HCT116 (cell line): ENCODE measurements around the gene HTRA3. TPM values are rescaled to one million over a fixed set of nuclear protein-coding genes. Genes with fewer than 3 reads are reported as not detected.

Source experiments
- ATAC-seq: fragments of 200-7000 bp; cut with Tn5 transposase; 2 replicates; pipeline ENCODE4 v1.9.1; 2020; ENCODE audit warnings: mild to moderate bottlenecking, moderate library complexity
- BruUV-seq: library from RNA; stranded (reverse); fragments of 400-500 nt; replicated peaks from 2 replicates; lab custom pipeline; 2021; lab: Mats Ljungman, UMichigan
- CTCF ChIA-PET: fragments of 300-600 bp; sonication (Branson Sonifier 250); formaldehyde crosslinking; loops from one replicate; lab custom pipeline; 2021; ENCODE audit warnings: antibody characterized with exemption; lab: Charles Lee
- POLR2A ChIA-PET: fragments of 300-600, 350-600 bp; sonication (Branson Sonifier 250); formaldehyde crosslinking; loops from one replicate; lab custom pipeline; 2021; ENCODE audit warnings: antibody characterized with exemption; lab: Charles Lee
- RAD21 ChIA-PET, 2 experiments: fragments of 300-600 bp; sonication (Branson Sonifier 250); formaldehyde crosslinking; loops; one replicate each; lab custom pipeline; 2023; ENCODE audit warnings: low total read pairs in 2 of 2; ENCODE audit not compliant: uncharacterized antibody in 2 of 2, unreplicated experiment in 2 of 2, low non-redundant PET in 1 of 2; lab: Charles Lee
- DNase-seq: peaks from one replicate; pipeline ENCODE4 v3.0.0-alpha.2; 2010; ENCODE audit warnings: low read depth, low spot score
- H2AFZ ChIP-seq: fragments of 200-600 bp; shearing (Covaris generic), sonication (generic); 2 replicates; pipeline ENCODE4 v1.6.1; 2017; ENCODE audit warnings: low read depth, mixed run types, mixed read lengths, antibody characterized with exemption, low read length; ENCODE audit not compliant: poor library complexity, severe bottlenecking
- H3K27ac ChIP-seq: 2 replicates; pipeline ENCODE4 v1.5.1; 2012; ENCODE audit warnings: low read depth, low read length
- H3K27me3 ChIP-seq: fragments of 200-600 bp; sonication (generic); 2 replicates; pipeline ENCODE4 v1.6.1; 2016; ENCODE audit warnings: mixed run types, low read length, mixed read lengths; ENCODE audit not compliant: insufficient read depth
- H3K36me3 ChIP-seq, 2 experiments: fragments of 200-500 bp in 1 of 2; fragments of 200-600 bp in 1 of 2; sonication (Bioruptor generic) in 1 of 2; sonication (generic) in 1 of 2; 2 replicates each; pipeline versions ENCODE4 v1.5.1 to v1.6.1; 2014 to 2016; ENCODE audit warnings: low read length in 2 of 2, inconsistent platforms in 1 of 2, mixed read lengths in 1 of 2, mixed run types in 1 of 2; ENCODE audit not compliant: insufficient read depth in 2 of 2, control insufficient read depth in 1 of 2
- H3K4me1 ChIP-seq, 2 experiments: fragments of 200-600 bp in 1 of 2; sonication (generic) in 1 of 2; 2 replicates each; pipeline versions ENCODE4 v1.5.1 to v1.6.1; 2012 to 2017; ENCODE audit warnings: low read length in 2 of 2, inconsistent platforms in 1 of 2, mild to moderate bottlenecking in 1 of 2, mixed read lengths in 1 of 2, mixed run types in 1 of 2, moderate library complexity in 1 of 2; ENCODE audit not compliant: insufficient read depth in 2 of 2, control insufficient read depth in 1 of 2
- H3K4me2 ChIP-seq: fragments of 200-600 bp; sonication (generic); 2 replicates; pipeline ENCODE4 v1.6.1; 2017; ENCODE audit warnings: mixed run types, low read length, mixed read lengths
- H3K4me3 ChIP-seq, 2 experiments: fragments of 200-600 bp in 1 of 2; sonication (generic) in 1 of 2; replicated peaks in 1 of 2; 2 replicates each; pipeline ENCODE4 v1.5.1; 2011 to 2016; ENCODE audit warnings: low read length in 2 of 2, control low read depth in 1 of 2, low read depth in 1 of 2, mild to moderate bottlenecking in 1 of 2, mixed read lengths in 1 of 2, mixed run types in 1 of 2
- H3K79me2 ChIP-seq: fragments of 200-600 bp; sonication (generic); 2 replicates; pipeline ENCODE4 v1.6.1; 2017; ENCODE audit warnings: mild to moderate bottlenecking, mixed run types, low read length, moderate library complexity, mixed read lengths; ENCODE audit not compliant: insufficient read depth
- H3K9ac ChIP-seq: fragments of 200-600 bp; sonication (generic); 2 replicates; pipeline ENCODE4 v1.6.1; 2016; ENCODE audit warnings: low read length, mixed read lengths
- H3K9me2 ChIP-seq: fragments of 200-600 bp; sonication (generic), shearing (Covaris generic); 2 replicates; pipeline ENCODE4 v1.6.1; 2017; ENCODE audit warnings: mixed run types, mild to moderate bottlenecking, moderate library complexity; ENCODE audit not compliant: insufficient read depth
- H3K9me3 ChIP-seq, 2 experiments: fragments of 200-500 bp in 1 of 2; fragments of 200-600 bp in 1 of 2; sonication (Bioruptor generic) in 1 of 2; sonication (generic) in 1 of 2; 2 replicates each; pipeline ENCODE4 v1.6.1; 2014 to 2017; ENCODE audit warnings: low read length in 2 of 2, mixed read lengths in 2 of 2, inconsistent platforms in 1 of 2, low read depth in 1 of 2, mild to moderate bottlenecking in 1 of 2, mixed run types in 1 of 2, moderate library complexity in 1 of 2; ENCODE audit not compliant: control insufficient read depth in 1 of 2, insufficient read depth in 1 of 2
- H4K20me1 ChIP-seq: fragments of 200-600 bp; sonication (generic), shearing (Covaris generic); 2 replicates; pipeline ENCODE4 v1.6.1; 2017; ENCODE audit warnings: mixed run types, mild to moderate bottlenecking, moderate library complexity; ENCODE audit not compliant: insufficient read depth
- CBX3 ChIP-seq: IDR thresholded peaks from 2 replicates; pipeline ENCODE4 v1.6.1; 2012; ENCODE audit warnings: low read depth
- CEBPB ChIP-seq: IDR thresholded peaks from 2 replicates; pipeline ENCODE4 v1.6.1; 2012; ENCODE audit warnings: low read depth
- FOSL1 ChIP-seq: IDR thresholded peaks from 2 replicates; pipeline ENCODE4 v1.6.1; 2012; ENCODE audit warnings: low read depth
- MAX ChIP-seq: IDR thresholded peaks from 2 replicates; pipeline ENCODE4 v1.6.1; 2012
- POLR2AphosphoS5 ChIP-seq: IDR thresholded peaks from 2 replicates; pipeline ENCODE4 v1.6.1; 2011; ENCODE audit warnings: mild to moderate bottlenecking, low read depth, low read length, moderate library complexity
- SP1 ChIP-seq: IDR thresholded peaks from 2 replicates; pipeline ENCODE4 v1.6.1; 2012; ENCODE audit warnings: low read depth
- YY1 ChIP-seq: IDR thresholded peaks from 2 replicates; pipeline ENCODE4 v1.6.1; 2011; ENCODE audit warnings: low read length, low read depth, moderate library complexity, mild to moderate bottlenecking; ENCODE audit not compliant: insufficient replicate concordance; ENCODE audit errors: extremely low read depth
- ZBTB33 ChIP-seq: IDR thresholded peaks from 2 replicates; pipeline ENCODE4 v1.6.1; 2011; ENCODE audit warnings: mild to moderate bottlenecking, low read length, moderate library complexity; ENCODE audit not compliant: insufficient replicate concordance; ENCODE audit errors: extremely low read depth
- intact Hi-C: fragments of 100-400 bp; cut with micrococcal nuclease; formaldehyde crosslinking; loops from 2 replicates; pipeline ENCODE4 v1.10.0; 2022
- total RNA-seq: library from RNA; stranded (reverse); gene quantifications from one replicate; pipeline ENCODE4 v1.2.1, GENCODE V29; 2021; ENCODE audit not compliant: unreplicated experiment

Gene HTRA3
- total RNA-seq, 1 experiment from 2014 or later: not detected

DNA sequence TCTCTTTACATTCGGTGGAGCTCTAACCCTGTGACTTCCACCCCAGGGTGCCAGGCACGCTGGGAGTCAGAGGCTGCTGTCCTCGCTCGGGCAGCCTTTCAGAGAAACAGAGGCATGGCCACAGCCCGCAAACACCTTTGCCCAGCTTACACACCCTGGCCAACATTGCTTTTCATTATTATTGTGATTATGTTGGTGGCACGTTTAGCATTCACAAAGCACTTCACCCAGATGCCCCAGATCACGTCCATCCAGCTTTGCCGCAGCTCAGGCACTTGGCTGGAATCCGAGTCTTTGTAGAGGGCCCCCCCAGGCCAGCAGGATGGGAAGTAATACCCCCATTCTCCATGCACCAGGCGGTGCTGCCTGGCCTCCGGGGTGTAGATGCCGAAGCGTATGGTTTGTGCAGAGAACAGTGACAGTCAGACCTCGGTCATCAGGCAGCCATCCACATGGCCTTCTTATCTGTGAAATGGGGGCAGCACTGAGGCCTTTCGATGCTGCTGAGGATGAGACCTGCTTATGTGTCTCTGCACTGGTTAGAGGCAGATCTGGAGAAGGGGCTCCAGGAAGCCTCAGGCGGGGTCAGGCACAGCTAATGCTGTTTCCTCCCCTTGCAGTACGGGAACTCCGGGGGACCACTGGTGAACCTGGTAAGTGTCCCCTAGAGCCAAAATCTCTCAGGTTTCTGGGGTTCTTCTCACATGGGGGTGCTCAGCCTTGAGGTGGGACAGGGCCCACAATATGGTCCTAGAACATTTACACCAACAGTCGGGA is 22.3 kb downstream of the HTRA3 start:
- BruUV-seq: no TSS peak
- no peak for DNase-seq
- no peak for TF ChIP-seq ZBTB33
- no peak for TF ChIP-seq FOSL1
- TF ChIP-seq YY1: no peak
- no peak for TF ChIP-seq SP1
- no peak for TF ChIP-seq CEBPB
- no peak overlapping the region for H3K4me3 ChIP-seq
- H3K27me3 ChIP-seq: no peaks in the 10 kb centered on the region
- no peak overlapping the region for H3K27ac ChIP-seq
- ATAC-seq: no peak
- intact Hi-C loops: no loop called here
- H3K9me3 ChIP-seq: no peaks in the 10 kb centered on the region
- H3K36me3 ChIP-seq: no peaks in the 10 kb centered on the region
- no peaks in the 10 kb centered on the region for H3K9me2 ChIP-seq
- H2AFZ ChIP-seq: no peak overlapping the region
- H3K4me2 ChIP-seq: no peak overlapping the region
- no peaks in the 10 kb centered on the region for H3K79me2 ChIP-seq
- H3K9ac ChIP-seq: no peak overlapping the region
- CTCF ChIA-PET: interaction anchor here (1.4 kb wide), 1 partner anchor 25 kb away, joined by 4 read pairs; no protein-coding TSS in a partner anchor
- RAD21 ChIA-PET: no interaction called here
- POLR2A ChIA-PET: no interaction called here
- no peaks in the 10 kb centered on the region for H4K20me1 ChIP-seq
- no peaks in the 10 kb centered on the region for H3K4me1 ChIP-seq

GRCh38 chr4:8292478-8293107 is 23.0 kb downstream of the HTRA3 start:
- ChIA-PET RAD21 (no interaction called here), POLR2A (no interaction called here), CTCF (no interaction called here)
- TF ChIP-seq CBX3: no peak
- no peak for TF ChIP-seq POLR2AphosphoS5
- TF ChIP-seq MAX: no peak
- no peak for TF ChIP-seq SP1
- no peaks in the 10 kb centered on the region for H3K79me2 ChIP-seq
- no peak overlapping the region for H3K9ac ChIP-seq
- no TSS peak for BruUV-seq
- no peak overlapping the region for H2AFZ ChIP-seq
- intact Hi-C loops: no loop called here
- H3K27me3 ChIP-seq: no peaks in the 10 kb centered on the region
- no peaks in the 10 kb centered on the region for H3K4me1 ChIP-seq
- no peaks in the 10 kb centered on the region for H4K20me1 ChIP-seq
- no peaks in the 10 kb centered on the region for H3K9me2 ChIP-seq
- H3K27ac ChIP-seq: no peak overlapping the region
- DNase-seq (no peak), ATAC-seq (no peak)
- no peak overlapping the region for H3K4me3 ChIP-seq
- H3K9me3 ChIP-seq: no peaks in the 10 kb centered on the region
- H3K36me3 ChIP-seq: no peaks in the 10 kb centered on the region
- no peak overlapping the region for H3K4me2 ChIP-seq
